HG03432 (cell line): ENCODE results near the gene TLNRD1.

Experiments used
- ATAC-seq: cut with Tn5 transposase; IDR thresholded peaks from one replicate; pipeline ENCODE4 v1.9.1; 2021; ENCODE audit warnings: mild to moderate bottlenecking, moderate library complexity; ENCODE audit not compliant: unreplicated experiment

Gene TLNRD1

DNA sequence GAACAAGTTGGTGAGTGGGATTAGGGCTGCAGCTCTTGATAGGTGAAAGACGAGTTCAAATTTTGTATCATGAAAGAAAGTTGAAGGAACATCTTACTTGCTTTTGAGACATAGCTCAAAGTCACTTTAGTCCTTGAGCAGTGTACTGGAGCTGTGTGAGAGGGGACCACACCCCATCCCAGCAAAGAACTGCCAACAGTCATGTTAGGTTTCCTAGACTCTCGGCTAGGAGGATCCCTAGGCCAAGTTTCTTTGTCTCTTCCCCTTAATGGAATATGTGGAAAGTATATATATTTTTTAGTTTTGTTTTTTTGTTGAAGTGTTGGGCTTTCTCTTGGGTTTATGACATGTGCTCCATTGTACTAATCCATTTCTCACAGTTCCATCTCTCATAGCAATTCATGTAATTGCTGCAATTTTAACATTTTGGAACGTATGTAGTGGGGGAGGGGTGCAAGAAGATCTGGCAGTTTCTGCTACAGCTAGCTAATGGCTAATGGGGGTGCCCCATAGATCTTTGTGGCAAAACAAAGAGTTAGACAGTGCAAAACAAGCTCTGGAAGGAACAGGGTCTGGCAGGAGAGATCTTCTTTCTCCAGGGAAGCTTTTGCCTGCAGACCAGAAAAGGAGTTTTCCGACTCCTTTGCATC is 25.1 kb downstream of the TLNRD1 start:
- no peak for ATAC-seq

DNA sequence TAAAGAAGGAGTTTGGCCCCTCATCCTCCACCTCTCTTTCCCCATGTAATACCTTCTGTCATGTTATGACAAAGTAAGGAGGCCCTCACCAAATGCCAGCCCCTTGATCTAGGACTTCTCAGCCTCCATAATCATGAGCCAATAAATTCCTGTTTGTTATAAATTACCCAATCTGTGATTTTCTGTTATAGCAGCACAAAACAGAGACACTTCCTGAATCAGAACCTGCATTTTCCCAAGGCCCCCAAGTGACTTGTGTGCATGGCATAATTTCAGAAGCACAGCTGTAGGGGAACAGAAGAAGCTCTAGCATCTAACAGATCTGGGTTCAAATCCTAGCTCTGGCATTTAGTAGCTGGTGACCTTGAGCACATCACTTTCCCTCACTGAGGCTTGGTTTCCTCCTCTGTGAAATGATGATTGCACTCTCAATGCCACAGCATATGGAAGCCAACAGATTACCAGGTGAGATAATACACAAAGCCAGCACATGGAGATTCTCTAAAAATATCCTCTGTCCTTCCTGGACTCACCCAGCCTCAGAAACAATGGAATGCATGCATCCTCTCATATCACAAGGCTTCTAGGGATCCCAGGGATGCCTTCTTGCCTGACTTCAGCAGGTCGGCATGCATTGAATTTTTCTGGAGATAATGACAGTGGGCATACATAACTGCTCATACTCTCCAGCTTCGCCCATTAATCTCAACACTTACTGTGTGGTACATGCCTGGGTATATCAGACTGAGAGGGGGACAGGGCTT is 26.3 kb downstream of the TLNRD1 start:
- no peak for ATAC-seq

DNA sequence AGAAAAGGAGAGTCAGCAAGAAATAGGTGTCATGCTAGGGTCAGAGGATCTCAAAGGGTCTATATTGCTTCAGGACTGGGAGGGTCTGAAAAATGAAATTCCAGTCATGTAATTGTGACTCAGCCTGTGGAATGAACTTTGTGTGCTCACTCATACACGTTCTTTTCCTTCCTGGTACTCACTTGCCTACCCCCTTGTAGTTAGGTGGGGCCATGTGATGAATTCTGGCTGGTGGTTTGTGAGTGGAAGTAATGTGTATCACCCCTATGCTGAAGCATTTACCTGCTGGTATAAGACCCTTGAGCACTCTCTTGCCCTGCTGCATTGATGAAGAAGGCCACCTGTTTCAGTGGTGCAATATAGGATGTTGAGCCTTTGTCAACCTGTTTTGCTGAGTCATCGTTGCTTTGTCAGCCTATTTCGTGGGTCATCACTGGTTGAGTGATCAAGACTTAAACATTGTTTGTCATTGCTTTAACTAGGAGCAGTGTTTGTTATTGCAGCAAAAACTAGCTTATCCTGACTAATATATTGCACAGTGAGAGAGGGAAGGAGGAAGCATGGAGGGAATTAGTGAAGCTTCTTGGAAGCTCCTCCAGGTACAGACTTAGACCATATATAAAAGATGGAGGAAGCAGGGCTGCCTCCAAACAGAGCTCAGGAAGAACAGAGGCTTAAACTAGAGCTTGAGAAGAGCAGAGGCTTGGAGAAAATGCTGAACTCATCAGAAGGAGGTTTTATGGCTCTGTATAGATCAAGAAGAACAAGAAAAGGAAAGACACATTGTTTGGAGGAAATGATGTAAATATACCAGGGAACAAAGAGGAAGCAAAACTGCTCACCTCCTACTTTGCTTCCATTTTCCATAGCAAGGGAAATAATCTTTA is 28.9 kb downstream of the TLNRD1 start:
- ATAC-seq, result no peak

DNA sequence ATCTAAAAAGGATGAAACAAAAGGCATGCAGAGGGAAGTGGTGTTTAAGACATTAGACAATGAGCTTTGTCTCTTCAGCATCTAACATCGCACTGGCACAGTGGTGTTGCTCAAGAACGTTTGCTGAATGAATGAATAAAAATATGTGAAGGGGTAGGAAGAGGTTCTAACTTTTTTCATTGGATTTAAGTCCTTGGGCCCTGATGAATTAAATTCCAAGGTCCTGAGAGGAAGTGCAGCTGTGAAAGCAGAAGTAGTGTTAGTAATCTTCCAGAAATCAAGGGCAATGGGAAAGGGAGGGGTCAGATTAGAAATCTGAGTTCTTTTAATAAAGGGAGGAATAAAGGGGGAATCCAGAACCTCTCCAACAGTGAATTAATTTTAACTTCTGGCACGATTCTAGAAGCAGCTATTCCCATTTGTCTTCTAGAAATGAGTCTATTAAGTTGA is 29.6 kb downstream of the TLNRD1 start:
- ATAC-seq, result no peak

DNA sequence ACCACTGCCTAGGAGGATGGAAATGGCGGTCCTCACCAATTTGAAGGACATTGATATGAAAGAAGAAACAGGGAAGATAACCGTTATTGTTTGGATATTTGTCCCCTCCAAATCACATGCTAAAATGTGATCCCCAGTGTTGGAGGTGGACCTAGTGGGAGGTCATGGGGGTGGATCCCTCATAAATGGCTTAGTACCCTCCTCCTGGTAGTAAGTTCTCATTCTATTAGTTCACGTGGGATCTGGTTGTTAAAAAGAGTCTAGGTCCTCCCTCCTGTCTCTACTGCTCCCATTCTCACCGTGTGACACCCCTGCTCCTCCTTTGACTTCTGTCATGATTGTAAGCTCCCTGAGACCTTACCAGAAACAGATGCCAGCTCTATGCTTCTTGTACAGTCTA is 30.5 kb downstream of the TLNRD1 start:
- no peak for ATAC-seq

DNA sequence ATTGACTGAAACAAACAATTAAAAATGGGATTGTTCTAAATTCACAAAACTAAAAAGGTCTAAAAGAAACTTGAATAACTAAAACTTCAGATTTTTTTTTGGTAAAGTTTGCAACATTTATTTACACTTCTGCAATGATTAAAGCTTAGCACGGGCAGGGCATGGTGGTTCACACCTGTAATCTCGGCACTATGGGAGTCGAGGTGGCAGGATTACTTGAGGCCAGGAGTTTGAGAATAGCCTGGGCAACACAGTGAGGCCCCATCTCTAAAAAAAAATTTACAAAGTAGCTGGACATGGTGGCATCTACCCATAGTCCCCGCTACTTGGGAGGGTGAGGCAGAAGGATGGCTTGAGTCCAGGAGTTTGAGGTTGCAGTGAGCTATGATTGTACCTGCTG is 31.6 kb downstream of the TLNRD1 start:
- ATAC-seq, result no peak

DNA sequence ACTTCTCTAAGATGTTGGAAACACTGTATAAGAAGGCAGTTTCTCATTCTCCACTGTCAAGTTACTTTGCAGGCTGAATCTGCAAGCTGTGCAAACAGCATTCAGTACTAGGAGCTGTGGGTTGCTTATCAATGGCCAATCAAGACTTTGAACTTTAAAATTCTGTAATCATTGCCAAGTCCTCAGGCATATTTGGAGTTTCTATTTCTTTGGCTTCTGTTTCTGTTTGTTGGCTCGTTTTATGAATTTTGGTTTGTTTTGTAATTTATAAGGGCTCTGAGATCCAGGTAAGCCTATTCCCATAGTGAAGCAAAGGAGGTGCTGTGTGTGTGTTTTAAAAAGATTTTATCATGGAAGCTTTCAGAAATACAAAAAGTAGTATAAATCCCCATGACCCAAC is 32.1 kb downstream of the TLNRD1 start:
- ATAC-seq, result no peak

DNA sequence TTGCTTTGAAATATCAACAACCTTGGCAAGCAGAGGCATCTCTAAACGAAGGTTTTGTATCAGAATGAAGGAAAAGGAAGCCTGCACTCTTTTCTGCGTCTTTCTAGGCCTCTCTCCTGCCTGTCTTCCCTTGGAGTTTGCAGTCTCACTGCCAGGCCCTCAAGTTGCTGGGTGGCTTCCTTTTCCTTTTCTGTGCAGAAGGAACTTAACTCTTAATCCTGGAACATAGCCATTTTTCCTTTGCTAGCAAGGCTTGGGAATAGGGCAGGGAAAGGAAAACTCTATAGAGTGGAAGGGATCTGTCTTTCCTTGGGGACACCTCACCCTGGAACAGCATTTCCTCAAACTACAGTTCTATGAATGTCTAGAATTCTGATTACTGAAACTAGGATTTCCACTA is 32.8 kb downstream of the TLNRD1 start:
- no peak for ATAC-seq

DNA sequence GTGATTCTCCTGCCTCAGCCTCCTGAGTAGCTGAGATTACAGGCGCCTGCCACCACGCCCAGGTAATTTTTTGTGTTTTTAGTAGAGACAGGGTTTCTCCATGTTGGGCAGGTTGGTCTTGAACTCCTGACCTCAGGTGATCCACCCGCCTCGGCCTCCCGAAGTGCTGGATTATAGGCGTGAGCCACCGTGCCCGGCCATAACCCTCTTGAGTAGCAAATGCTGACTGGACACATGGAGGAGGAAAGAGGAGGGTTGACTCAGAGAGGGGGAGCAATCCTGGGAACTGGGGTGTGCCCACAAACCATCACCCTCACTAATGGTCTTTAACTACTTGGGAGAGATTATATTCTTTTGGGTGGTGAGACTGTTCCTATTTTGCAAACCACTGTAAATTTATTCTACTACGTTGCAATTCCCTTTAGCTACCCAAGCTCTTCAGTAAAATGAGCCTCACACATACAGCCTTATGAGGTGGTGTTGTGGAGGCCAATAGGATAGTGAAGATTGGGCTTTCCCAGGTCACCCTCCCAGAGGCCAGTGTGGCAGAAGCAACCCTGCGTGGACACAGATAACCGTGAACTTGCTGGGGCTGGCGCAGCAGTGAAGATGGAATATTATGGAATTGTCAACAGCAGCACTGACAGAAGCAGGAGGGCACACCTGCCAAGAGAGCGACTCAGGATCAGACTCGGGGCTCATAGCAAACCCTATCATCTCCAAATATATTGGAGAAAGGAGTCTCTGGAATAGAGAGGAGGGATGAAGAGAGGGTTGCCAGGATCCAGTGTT is 37.4 kb downstream of the TLNRD1 start:
- no peak for ATAC-seq

DNA sequence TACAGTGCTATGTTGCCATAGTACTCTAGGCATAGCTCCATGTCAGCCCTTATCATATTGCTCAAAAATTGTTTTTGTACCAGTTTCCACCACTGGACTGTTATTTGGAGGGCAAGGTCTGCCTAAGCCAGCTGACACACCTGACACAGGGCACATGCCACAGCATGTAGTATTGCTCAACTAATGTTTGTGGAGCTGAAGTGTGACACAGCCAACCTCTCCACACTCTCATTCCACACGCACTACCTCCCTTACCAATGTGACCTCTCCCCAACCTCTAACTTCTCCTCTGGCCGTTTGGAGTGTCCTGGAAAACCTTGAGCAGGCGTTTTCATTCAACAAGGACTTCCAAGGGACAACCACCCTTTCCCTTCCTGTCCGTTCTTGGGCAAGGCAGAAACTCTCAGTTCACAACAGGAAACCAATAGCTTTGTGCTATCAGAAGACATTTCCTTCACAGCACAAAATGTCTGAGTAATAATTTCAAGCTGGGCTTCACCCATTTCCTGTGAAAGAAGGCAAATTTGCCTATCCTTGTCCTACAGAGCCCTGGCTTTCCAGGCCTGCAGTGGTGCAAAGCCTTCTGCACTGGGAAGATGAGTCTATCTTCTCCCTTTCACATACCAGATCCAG is 38.4 kb downstream of the TLNRD1 start:
- ATAC-seq, result no peak

DNA sequence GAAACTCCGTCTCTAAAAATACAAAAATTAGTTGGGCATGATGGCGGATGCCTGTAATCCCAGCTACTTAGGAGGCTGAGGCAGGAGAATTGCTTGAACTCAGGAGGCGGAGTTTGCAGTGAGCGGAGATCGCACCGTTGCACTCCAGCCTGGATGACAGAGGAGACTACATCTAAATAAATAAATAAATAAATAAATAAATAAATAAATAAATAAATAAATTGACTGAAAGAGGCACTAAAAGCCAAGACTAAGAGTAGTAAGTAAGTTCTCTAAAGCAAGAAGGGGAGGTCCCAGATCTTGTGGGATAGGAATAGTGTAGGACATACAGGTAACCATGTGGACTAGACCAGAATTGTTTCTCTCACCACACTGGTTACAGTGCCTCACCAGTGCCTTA is 40.0 kb downstream of the TLNRD1 start:
- ATAC-seq, result no peak

DNA sequence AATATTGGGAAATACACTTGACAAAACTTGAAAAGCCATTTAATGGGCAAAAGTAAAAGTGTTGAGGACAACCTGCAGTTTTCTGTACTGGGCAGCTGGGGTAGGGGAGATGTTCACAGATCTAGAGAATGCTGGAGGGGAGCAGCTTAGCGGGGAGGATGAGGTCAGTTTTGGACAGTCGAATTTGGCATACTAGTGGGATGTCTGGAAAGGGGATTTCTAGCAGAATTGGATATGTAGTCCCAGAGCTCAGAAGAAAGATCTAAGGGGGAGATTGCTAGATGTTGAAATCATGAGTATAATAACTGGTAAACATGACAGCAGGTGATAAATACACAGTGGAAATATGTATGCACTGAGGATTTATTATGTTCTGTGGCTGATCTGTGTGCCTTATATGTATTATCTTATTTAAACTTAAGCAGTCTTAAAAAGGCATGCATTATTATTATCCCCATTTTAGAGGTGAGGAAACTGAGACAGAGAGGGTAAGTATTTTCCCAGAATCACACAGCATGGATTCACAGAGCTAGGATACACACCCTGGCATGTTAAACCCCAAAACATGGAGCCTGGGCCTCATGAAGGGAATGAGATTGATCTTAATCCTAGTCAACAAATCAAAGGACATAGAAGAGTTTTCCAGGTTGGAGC is 42.7 kb downstream of the TLNRD1 start:
- no peak for ATAC-seq

DNA sequence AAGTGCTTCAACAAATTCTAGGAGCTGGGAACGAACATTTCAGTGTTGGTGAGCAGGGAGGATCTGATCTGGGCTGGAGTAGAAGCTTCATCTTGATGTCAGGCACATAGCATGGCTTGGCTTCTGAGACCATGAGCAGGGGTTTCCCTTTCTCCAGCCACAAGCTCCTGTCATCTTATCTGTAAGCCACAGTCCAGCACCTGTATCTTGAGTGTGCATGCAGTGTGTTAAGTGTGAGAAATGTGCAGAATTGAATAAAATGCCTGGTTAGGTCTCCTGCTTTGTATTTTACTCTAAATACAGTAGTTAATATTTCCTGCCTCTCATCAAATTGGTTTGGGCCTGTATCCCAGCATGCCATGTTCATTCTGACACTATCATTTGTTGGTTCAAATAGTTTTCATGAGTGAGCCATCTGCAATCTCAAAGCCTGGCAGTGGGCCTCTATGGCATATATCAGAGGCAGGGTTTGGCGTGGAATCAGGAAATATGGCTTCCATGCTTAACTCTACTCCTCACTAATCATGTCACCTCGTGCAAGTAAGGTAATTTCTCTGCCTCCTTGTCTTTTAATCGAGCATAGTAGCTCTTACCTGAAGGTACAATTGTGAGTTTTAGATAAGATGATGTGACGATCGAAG is 43.3 kb downstream of the TLNRD1 start:
- ATAC-seq, result no peak

DNA sequence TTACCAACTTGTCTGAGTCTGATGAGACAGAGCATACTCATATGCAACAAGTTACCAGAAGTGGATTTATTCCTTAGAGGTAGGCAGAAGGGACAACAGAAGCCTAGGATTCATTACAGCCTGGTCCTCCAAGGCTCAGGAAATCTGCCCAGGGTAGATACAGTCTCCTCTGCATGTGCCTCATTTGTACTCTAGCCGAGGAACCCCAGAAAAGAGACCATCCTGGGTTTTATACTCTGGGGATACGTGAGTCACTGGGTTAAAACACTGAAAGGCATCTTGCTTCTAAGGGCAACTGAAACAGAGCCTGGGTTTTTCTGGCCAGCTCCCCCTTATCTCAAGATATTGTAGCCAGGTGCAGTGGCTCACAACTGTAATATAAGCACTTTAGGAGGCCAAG is 45.6 kb downstream of the TLNRD1 start:
- ATAC-seq, result no peak

DNA sequence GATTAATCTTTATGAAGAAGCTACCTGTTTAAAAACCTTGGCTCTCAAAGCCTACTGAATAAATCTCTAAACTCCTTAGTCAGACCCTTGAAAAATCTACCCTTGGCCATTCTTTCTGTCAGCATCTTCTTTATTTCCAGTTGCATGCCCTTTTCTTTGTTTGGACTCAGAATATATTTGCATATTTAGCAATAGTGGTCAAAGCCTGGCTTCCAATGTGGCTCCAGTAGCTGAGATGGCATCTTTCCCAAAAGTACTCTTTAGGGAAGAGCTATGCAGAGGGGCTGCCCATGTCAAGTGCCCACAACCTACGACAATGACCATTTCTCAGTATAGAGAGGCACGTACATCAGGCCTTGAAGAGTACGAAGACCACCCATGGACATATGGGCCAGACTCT is 47.2 kb downstream of the TLNRD1 start:
- no peak for ATAC-seq

DNA sequence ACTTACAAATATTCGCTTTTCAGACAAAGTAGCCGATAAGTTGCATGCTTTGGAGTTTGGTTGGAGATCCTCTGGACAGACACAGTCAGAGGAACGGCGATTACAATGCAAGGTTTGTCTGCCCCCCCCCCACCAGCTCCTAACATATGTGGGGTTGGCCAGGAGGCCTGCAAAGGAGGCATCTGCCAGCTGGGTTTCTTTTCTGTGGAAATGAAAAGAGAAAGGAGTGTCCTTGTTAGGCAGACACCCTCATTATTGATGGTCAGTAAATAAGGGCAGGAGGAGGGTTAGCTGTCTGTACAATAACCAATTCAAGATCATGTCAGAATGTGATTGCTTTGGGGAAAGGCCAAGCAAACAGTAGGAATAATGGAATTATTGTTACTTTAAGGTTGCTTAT is 49.1 kb downstream of the TLNRD1 start:
- ATAC-seq, result no peak

DNA sequence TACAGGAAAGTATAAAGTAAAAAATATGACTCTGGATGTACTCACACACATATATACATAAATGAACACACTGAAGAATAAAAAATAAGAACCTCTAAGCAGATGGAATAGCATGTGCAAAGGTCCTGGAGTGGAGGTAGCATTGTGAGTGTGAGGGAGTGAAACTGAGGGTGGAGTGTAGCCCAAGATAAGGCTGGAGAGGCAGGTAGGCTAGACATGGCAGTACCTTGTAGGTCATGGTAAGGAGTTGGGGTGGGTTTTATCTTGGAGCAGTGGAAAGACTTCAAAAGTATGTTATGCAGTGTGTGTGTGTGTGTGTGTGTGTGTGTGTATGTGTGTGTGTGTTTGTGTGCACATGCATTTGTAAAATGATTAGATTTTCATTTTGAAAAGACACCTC is 49.5 kb downstream of the TLNRD1 start:
- ATAC-seq, result no peak

DNA sequence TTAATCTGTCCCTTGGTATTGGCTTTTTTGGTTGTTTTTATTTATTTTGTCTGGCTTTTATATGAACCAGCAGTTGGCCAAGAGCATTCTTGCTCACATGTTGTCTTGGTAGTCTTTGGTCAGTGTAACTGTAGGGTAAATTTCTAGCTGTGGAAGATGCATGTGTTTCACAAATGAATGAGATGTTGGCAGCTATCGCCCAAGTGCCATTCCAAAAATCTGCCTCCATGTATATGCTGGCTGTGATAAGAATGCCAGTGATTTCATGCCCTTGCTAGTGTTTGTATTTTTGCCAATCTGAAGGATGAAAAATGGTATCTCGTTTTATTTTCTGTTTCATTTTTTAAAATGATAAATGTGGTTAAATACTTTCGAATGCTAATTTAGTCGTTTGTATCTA is 50.1 kb downstream of the TLNRD1 start:
- ATAC-seq, result no peak

DNA sequence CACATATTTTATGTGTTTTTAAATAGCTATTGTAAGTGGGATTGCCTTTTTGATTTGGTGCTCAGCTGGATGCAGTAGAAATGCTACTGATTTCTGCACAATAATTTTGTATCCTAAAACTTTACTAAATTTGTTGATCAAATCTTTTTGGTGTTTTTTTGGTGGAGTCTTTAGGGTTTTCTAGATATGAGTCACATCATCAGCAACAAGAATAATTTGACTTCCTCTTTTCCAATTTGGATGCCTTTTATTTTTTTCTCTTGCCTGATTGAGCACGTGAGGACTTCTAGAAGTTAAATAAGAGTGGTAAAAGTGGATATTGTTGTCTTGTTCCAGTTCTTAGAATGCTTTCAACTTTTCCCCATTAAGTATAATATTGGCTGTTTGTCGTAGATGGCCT is 51.3 kb downstream of the TLNRD1 start:
- no peak for ATAC-seq
